ENCODE measurements around the gene CXCL12.

CXCL12 gene

DNA sequence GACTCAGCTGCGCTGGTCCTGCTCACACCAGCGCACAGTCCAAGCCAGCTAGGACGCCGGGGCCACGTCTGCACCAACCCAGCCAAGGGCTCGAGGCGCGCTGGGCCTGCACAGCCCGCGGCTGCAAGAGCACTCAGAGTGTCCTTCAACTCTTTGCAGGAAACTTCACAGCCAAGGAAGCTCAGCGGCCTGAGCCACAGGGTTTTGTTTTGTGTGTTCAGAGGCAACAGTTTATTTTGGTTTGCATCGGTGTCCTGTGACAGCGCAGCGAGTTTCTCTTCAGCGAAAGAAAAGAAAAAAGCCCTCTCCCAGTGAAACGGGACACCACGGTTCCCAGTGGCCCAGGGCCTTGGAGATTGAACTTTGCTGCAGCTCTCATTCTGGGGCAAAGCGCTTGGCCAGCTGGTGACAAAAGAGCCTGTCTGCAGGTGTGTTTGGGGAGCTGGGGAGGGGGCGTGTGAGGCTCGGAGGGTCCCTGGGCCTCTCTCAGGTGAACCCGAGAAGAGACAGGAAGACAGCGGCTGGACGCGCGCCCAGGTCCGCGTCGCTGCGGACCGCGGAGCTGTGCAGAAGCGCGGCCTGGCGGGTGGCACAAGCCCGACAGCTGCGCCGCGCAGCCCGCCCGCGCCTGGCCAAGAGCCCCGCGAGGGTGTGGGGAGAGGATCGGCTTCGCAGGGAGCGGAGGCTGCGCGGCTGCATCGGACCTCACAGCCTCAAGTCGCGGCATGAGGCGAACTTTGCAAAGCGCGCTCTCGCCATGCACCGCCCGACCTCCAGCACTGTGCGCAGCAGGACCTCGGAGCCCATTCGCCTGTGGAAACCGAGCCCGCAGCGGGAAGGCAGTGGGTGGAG lies 922 bp downstream of the CXCL12 start:
- DNase-seq = peak; percentile 57

DNA sequence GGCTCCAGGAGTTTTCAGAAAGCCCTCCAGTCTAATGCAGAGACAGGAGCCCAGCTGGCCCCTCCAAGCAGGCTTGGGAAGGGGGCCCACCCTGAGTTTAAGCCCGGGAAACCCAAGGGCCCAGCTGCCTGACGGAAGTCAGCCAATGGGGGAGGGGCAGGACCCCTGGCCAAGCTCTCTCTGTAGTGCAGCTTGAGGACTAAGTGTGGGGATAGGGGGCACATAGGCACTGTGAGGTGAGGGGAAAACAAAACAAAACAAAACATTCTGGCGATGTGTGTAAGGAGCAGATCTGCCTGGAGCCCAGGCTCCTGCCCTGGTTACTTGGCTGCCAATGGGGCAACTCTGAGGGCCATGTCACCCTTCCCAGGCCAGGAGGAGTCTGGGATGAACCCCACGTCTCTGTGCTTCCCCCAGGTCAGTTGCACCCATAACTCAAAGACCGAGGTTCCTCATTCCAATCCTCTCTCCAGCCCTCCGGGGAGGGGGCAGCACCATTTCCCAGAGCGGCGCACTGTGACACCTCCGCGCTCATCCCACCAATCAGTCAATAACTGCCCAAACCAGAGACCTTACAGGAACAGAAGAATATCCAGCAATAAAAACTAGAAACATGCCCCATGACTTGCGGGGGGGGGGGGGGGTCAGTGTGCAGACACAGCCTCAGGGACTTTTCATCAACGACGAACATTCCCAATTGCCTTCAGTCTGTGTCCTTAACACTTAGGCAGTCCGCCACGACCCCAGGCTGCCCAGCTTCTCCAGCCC lies 1.7 kb downstream of the CXCL12 start:
- DNase-seq = no peak

DNA sequence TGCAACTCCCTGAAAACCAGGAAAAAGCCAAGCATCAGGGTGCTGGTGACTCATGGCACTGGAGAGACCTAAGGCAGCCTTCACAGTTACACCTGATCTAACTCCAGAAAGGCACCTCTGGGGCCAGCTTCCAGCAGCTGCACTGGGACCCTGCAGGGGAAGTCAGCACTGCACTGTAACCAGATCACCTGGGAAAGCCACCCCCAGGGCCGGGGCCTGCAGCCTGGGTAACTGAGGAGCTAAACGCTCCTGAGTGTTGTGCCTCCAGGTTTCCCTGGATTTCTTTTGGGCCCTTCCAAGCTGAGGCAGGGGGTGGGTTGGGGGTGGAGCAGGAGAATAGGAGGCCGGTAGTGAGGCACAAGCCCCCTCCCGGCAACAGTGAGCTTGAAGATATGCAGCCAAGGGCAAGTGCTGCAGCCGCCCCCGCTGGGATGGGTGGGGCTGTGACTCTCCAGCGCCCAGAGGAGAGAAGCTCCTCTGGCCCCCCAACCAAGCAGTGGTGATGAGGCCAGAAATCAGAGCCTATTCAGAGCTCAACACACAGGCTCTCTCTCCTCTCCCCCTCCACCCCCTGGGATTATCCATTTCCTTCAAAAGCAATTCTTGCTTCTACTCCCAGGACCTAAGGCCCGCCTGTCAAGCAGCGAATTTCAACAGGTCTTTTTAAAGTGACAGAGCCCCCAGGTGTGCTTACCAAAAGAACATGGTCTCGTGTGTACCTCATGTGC lies 2.6 kb downstream of the CXCL12 start:
- no peak for DNase-seq

DNA sequence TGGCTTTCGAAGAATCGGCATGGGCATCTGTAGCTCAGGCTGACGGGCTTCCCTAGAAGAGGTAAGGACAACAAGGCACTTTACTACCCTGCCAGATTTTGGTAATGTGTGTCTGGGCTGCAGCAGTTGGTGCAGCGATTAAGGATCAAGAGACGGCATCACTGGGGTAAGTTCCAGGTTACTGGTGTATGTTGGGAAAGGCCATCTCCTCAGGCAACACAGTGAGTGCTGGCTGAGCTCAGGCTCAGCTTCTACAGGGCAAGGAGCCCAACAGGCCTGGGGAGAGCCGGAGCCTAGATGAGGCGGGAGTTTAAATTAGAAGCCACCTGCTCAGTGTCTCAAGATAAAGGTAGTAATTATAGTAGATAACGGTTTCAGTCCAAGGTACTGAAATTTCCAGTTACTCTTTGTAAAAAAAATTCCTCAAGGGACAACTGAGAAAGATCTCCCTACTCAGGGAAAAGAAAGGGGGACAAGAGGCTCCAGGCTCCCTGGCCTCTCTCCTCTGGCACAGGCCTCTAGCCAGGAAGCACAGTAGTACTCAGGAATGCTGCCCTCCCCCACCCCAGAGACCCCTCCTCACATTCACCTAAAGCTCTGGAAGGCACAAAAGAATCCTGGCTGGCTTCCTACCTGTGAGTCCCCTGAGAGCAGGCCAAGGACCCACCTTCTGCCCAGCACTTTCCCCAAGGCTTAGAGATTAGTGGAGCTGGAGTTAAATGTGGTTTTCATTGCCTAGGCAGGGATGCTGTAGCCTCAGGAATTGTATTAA lies 3.9 kb downstream of the CXCL12 start:
- DNase-seq = no peak

DNA sequence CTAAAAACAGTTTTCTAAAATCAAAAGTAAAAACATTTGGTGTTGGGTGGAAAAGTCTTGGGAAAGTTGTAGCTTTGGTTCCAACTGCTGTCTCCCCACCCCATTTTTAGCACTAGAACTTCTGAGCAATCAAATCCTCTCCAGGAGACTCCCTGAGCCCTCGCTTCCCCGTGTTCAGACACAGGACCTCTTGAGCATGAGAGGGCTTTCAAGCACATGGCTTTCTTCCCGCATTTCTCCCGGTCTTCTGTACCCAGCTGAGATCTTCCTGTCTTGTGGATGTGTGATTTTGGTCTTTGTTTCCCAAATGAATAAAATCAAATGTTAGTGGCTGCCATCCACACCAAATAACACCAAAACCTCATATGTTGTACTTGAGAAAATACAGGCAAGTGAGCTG lies 5.0 kb downstream of the CXCL12 start:
- DNase-seq = no peak

DNA sequence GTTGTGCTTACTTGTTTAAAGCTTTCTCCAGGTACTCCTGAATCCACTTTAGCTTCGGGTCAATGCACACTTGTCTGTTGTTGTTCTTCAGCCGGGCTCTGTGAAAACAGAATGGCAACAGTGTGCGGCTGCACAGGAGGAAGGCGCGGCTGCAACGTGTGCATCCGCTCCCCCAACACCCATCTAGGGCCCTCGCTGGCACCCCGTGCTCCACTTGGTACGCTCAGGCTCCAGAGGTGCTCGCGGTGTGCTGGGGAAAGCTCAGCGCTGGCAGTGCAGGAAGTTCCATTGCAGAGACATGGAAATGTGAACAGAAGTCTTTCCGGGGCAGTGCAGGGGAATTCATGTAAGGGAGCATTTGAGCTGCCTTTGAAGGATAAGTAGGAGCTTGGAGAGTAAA lies 6.3 kb downstream of the CXCL12 start:
- DNase-seq = no peak

DNA sequence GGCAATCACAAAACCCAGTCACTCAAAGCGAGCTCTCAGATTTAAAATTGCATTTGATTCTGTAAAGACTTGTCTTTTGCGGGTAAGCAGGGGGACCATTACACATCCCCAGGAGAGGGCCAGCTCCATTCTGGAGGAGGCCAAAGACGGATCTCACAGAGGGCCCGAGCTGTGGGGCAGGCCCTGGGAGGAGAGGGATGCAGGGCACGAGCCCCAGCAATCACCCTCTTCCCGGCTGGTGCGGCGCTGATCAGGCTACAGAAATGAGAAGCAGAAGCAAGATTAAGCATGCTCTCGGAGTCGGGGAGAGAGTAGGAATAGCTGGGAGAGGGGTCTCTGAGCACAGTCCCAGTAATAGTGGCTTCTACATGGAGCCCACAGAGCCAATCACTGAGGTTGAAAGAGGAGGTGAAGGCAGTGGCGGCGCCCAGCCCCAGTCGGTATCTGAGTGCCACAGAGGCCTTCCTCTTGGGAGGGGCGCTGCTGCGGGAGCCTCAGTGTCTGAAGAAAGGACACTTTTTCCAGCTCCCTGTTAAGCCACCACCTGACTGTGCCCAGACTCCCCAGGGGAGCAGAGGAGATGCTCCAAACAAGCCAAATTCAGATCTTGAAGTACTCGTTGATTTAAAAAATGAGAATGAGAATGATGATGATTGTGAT lies 7.1 kb downstream of the CXCL12 start:
- no peak for DNase-seq

DNA sequence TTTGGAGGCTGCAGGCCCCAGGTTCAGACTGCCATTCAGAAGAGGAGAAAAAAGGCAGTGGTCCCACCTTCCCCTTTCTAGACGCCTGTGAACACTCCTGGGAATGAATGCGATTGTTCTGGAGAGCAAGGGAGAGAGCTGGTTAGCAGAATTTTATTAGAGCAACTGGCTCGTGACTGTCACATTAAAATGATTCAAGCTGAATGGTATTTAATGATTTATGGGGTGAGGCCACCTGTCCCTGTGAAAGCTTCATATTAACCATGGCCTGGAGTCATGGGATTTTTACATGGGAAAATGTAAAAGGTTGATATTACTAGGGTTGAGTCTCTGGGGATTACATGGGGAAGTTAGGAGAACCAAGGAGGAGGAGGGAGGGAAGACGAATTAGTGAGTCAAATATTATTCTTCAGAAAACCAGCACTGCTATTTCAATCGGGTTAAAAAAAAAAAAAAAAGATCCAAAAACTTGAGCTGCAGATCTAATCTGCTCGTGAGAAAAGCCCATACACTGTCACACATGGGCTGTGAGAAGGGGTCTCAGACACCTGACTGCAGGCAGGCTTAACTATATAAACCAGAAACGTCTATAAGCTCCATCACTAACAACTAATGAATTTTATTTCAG lies 8.3 kb downstream of the CXCL12 start:
- peak; percentile 25 for DNase-seq

DNA sequence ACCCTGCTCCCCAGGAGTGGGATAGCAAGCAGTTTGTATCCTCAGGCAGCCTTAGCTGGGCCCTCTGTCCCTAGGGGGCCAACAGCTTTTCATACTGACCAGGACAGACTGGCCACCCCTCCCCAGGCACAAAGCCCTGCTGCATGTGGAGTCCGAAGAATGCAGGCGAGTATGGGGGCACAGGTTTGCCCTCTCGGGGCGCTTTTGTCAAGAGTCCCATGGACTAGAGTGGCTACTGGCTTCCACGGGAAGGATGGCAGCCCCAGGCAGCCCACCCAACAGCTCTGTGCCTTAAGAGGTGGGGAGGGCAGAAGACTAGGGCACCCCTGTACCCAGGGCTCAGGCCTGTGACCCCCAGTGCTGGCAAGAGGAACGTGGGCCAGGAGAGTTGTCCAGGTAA lies 10.7 kb downstream of the CXCL12 start:
- no peak for DNase-seq

DNA sequence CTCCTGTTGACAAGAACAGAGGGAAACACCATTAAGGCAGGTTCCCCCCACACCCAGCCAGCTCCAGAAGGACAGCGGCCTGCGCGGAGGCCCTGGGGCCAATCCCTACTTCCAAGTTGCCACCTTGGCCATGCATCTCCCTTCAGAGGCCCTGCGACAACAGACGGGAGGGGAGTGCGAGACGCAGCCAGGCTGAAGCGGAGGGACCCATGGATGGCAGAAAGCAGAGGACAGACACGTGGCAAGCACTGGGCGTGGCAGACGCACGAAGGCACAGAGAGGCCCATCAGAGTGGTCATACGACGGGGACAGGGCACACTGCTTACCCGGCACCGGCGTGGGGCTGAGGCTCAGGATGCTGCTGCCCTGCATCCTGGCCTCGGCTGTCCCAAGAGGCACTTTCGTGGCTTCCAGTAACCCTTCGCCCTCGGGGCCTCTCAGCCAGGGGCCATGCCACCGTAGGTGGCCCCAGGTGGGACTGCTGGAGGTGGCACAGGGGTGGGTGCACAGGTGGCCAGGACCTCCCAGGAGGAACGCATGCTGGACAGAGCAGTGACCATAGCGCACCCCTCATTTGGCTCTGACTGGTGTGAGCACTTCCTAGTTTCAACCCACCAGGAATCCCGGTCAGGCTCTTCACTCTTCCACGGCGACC lies 11.4 kb downstream of the CXCL12 start:
- DNase-seq = no peak

DNA sequence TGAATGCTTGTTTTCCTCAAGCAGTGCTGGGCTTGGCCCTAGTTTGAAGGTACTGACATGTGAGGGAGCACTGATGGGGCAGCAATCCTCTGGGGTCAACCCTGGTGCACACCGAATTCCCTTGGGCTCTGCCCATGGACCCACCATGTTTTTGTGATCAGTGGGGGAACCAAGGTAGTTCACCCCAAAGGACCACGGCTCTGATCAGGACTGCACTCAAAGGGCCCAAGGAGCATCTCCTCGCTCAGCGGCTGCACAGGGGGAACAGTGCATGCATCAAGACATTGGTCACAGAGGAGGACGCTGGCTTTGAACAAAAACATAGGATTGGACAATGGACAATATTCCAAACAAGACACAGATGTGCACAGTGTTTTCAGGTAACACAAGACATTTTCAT lies 12.7 kb downstream of the CXCL12 start:
- no peak for DNase-seq

DNA sequence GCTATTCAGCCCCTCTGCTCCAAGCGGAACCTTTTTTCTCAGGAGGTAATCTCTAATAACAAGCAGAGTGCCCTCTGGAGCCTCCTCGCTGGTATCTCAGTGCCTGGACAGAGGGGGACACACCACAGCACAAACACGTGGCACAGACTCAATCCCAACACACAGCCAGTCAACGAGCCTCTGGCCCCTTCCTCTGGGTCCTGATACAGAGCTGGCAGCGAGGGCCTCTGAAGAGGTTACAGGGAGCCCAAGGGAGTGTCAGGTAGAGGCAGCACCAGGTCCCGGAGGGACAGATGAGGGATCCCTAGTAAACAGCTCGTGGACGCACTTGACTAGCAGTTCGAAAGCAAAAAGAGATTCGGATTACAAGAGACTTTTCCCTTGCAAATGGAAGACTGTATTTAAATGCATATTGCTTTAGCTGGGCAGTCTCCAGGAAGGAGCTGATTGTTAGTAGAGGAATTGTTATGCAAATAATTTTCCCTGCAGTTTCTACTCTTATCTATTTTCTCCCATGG lies 14.1 kb downstream of the CXCL12 start:
- no peak for DNase-seq

DNA sequence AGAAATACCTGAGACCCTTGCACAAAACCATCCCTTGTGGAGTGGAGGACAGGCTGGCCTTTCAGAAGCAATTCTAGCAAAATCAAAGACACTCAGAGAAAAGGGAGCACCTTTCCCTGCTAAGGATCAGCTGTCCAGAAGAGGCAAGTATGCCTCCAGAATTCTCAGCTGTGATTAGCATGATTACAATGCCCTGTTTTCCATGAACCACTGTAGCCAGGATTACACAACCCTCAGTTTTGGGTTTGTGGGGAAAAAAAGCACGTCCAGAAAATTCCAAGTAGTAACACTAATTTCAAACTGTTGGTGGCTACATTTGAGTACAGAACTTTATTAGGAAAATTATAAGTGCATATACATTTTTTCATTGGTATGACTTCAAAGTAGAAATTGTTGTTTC lies 15.0 kb downstream of the CXCL12 start:
- no peak for DNase-seq

DNA sequence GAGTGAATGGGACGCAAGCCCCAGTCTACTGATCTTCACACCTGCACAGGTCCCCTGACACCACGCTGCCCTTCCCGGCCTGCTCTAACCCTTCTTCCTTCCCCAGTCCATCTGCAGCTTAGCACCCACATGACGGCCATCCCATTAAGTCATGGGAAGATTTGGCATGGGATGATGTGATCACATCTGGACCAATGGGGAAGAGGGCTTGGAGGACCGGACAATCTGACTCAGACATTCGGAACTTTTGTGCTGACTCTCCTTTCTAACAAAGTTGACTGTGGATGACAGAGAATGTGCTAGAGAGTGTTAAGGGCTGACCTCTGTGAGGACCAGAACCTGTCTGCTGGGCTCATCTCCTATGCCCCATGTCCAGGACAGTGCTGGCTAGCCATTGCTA lies 15.6 kb downstream of the CXCL12 start:
- DNase-seq = peak; percentile 51

DNA sequence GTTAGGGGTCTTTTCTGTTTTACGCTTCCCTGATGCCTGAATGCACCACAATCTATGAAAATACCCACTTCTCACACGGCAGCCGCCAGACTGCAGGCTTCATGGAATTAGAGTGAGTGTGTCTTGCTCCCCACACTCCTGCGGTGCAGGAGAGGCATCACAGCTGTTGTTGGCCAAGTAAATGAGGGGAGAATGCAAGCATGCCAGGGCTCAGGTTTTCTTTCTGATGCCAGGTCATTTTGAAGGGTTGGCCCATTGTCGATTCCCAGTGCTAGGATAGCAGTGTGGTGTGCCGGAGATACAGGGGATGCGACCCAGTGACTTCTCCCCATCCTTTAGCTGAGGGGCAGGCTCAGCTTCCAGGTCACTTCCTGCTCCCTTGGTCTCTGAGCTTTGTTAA lies 16.3 kb downstream of the CXCL12 start:
- no peak for DNase-seq

DNA sequence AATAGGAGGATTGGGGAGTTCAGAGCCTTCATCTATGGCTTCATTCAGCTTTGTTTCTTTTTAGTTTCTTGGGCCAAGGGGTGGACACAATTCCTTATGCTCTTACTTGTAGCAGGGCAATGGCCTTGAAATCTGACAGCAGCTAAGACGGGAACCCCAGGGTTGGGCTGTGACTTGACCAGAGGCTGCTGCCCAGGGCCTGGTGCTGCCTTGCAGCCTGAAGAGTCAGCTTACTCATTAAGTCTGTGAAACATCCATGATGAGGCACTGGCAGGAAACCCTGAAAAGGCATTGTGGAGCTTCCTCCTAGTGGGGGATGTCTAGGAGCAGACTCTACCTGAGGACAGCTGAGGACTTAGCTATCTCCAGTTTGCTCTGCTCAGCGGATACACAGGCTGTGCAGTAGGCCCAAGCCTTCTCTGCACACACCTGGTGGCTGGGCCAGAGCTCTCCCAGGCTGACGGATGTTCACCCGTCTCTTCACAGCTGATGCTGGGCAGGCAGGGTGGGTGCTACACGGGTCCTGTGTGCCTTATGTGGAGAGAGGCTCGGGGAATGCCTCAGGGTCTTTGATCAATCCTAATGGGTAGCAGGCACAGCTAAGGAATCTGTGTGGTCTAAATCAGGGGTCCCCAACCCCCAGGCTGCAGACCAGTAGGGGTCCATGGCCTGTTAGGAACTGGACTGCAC lies 17.8 kb downstream of the CXCL12 start:
- peak; percentile 8 for DNase-seq

DNA sequence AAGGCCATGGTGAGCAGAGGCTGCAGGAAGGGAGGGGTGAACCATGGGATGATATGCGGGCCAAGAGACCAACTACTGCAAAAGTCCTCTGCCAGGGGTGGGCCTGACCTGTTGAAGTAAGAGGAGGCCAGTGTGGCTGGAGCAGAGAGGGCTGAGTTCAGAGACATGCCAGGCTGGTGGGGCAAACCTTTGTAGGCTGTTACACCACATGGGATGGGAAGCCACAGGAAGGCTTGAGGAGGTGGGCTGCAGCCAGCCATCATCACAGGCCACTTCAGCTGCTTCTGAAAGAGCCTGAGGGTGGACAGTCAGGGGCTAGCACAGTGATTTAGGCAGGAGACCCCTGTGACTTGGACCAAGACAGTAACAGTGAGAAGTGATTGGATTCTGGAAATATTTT lies 20.3 kb downstream of the CXCL12 start:
- no peak for DNase-seq

DNA sequence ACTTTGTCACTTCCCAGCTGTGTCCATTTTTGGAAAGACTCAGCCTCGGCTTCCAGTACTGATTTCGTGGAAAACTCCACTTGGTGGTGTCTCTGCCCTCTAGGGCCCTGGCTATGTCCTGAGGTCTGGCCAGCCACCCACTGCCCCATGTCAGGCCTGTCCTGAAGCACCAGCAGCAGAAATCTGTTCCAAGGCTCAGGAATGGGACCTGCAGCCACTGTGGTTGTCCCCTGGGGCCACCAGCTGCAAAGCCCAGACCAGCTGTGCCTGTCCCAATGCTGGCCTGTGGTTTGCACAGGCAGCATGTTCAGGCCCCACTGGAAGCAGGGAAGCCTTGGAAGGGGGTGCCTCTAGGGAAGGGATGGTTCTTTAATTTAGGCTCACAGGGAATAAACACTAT lies 21.2 kb downstream of the CXCL12 start:
- no peak for DNase-seq

DNA sequence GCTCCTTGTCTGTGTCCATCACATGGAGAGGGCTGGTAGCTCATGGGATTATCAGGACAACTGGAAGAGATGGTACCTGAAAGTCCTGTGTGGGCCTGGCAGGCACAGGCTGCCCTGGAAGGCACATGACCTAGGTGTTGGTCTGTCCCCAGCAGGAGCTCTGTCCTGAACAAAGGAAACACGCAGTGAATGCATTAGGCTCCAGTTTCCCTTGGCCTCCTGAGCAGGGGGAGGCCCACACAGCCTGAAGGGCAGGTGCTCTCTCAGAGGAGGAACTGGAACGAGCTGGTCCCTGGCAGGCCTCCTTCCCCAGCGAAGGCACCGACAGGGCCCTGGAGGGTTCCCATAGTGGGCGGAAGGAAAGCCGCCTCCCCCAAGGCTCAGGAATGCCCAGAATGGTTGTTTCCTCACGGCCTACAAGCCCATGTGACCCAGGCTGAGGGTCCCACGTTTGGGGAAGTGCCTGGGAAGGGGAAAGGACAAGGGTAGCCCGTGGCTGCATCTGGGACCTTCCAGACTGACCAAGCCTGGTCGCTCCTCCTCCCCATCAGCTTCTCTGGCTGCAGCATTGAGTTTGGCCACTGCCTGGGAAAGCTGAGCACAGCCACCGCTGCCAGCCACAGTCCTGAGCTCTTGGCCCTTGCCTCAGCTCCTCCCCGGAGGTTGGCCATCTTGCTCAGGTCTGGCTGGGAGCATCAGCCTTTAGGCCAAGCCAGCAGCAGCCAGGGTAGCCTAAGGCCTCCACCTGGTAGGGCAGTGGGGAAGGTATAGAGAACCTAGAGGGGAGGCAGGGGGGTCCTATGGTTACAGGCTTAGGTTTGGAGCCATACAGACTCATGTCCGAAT lies 21.8 kb downstream of the CXCL12 start:
- no peak for DNase-seq
